NCI-H345 treated with DMSO at 0.1 percent for 48 hours (cell line): ENCODE data around the gene EPB41.

Experiments
- DNase-seq: peaks from one replicate; lab custom pipeline; 2025; ENCODE audit not compliant: unreplicated experiment; lab: John Stamatoyannopoulos, UW

EPB41 gene

GRCh38 chr1:29162025-29162424, 247.7 kb downstream of the EPB41 start:
- no peak for DNase-seq

- no peak for DNase-seq
These were observed 248.2 kb downstream of the EPB41 start for GRCh38 chr1:29162476-29163138.

GRCh38 chr1:29164588-29164987, 250.2 kb downstream of the EPB41 start:
- DNase-seq = no peak

GRCh38 chr1:29166291-29166878, 252.0 kb downstream of the EPB41 start:
- DNase-seq = no peak

- no peak for DNase-seq
These were observed 253.5 kb downstream of the EPB41 start for GRCh38 chr1:29167904-29168303.
